Mesenchymal stem cell (in vitro differentiated cells and primary cell): ENCODE measurements around the gene HEATR5A.

Experiments used
- DNase-seq: peaks from one replicate; pipeline ENCODE4 v3.0.0-alpha.2; 2013
- H2AFZ ChIP-seq: one replicate; pipeline ENCODE4 v1.6.1; 2013; ENCODE audit warnings: low read depth, mild to moderate bottlenecking, control low read depth, inconsistent platforms, low read length, moderate library complexity
- H2AK5ac ChIP-seq: 2 replicates; pipeline ENCODE4 v1.6.1; 2013; ENCODE audit warnings: low read length, moderate library complexity, mild to moderate bottlenecking, inconsistent platforms; ENCODE audit not compliant: severe bottlenecking
- H2BK120ac ChIP-seq: one replicate; pipeline ENCODE4 v1.6.1; 2013; ENCODE audit warnings: low read depth, mild to moderate bottlenecking, inconsistent platforms, low read length, moderate library complexity
- H2BK12ac ChIP-seq, 2 experiments: one replicate each; pipeline ENCODE4 v1.6.1; 2013; ENCODE audit warnings: inconsistent platforms in 2 of 2, low read length in 2 of 2, mild to moderate bottlenecking in 2 of 2, moderate library complexity in 2 of 2, control low read depth in 1 of 2
- H2BK15ac ChIP-seq: one replicate; pipeline ENCODE4 v1.6.1; 2013; ENCODE audit warnings: mild to moderate bottlenecking, low read depth, inconsistent platforms; ENCODE audit not compliant: poor library complexity, severe bottlenecking
- H2BK5ac ChIP-seq: 2 replicates; pipeline ENCODE4 v1.6.1; 2013; ENCODE audit warnings: low read depth, mild to moderate bottlenecking, low read length, control low read depth, inconsistent platforms; ENCODE audit not compliant: poor library complexity, severe bottlenecking
- H3K14ac ChIP-seq, 2 experiments: one replicate each; pipeline ENCODE4 v1.6.1; 2013; ENCODE audit warnings: inconsistent platforms in 2 of 2, low read length in 2 of 2, control low read depth in 1 of 2, mild to moderate bottlenecking in 1 of 2, moderate library complexity in 1 of 2
- H3K18ac ChIP-seq, 2 experiments: one replicate each; pipeline ENCODE4 v1.6.1; 2013; ENCODE audit warnings: inconsistent platforms in 2 of 2, low read length in 2 of 2, control low read depth in 1 of 2, low read depth in 1 of 2, mild to moderate bottlenecking in 1 of 2
- H3K23ac ChIP-seq, 2 experiments: one replicate each; pipeline ENCODE4 v1.6.1; 2013; ENCODE audit warnings: inconsistent platforms in 2 of 2, low read length in 2 of 2, mild to moderate bottlenecking in 2 of 2, moderate library complexity in 2 of 2, control low read depth in 1 of 2
- H3K27ac ChIP-seq: 2 replicates; pipeline ENCODE4 v1.5.1; 2013; ENCODE audit warnings: mild to moderate bottlenecking, moderate library complexity, low read length, control low read depth, inconsistent platforms; ENCODE audit not compliant: poor library complexity, severe bottlenecking
- H3K27me3 ChIP-seq, 2 experiments: 2 replicates each; pipeline versions ENCODE4 v1.6.1 to v1.7.0; 2013; ENCODE audit warnings: low read length in 2 of 2, mild to moderate bottlenecking in 2 of 2, moderate library complexity in 2 of 2, control low read depth in 1 of 2, inconsistent platforms in 1 of 2; ENCODE audit not compliant: control insufficient read depth in 1 of 2, insufficient read depth in 1 of 2
- H3K36me3 ChIP-seq, 2 experiments: 2 replicates each; pipeline versions ENCODE4 v1.6.1 to v1.7.0; 2013; ENCODE audit warnings: low read length in 2 of 2, control low read depth in 1 of 2, inconsistent platforms in 1 of 2, low read depth in 1 of 2, mild to moderate bottlenecking in 1 of 2; ENCODE audit not compliant: insufficient read depth in 2 of 2, control insufficient read depth in 1 of 2
- H3K4ac ChIP-seq, 2 experiments: one replicate each; pipeline ENCODE4 v1.6.1; 2013; ENCODE audit warnings: inconsistent platforms in 2 of 2, low read length in 2 of 2, mild to moderate bottlenecking in 2 of 2, moderate library complexity in 2 of 2, control low read depth in 1 of 2, low read depth in 1 of 2
- H3K4me1 ChIP-seq: 2 replicates; pipeline ENCODE4 v1.6.1; 2013; ENCODE audit warnings: low read depth, low read length, control low read depth; ENCODE audit not compliant: control insufficient read depth, insufficient read depth
- H3K4me2 ChIP-seq: 2 replicates; pipeline ENCODE4 v1.6.1; 2013; ENCODE audit warnings: low read length, mild to moderate bottlenecking, inconsistent platforms; ENCODE audit not compliant: poor library complexity, severe bottlenecking
- H3K4me3 ChIP-seq, 2 experiments: 2 replicates each; pipeline versions ENCODE4 v1.5.1 to v1.7.0; 2013; ENCODE audit warnings: low read length in 2 of 2, mild to moderate bottlenecking in 2 of 2, control low read depth in 1 of 2, low read depth in 1 of 2; ENCODE audit not compliant: insufficient read depth in 1 of 2
- H3K79me1 ChIP-seq: replicated peaks from 2 replicates; pipeline ENCODE4 v1.6.1; 2013; ENCODE audit warnings: mild to moderate bottlenecking, control low read depth, low read length, inconsistent platforms; ENCODE audit not compliant: poor library complexity, severe bottlenecking
- H3K9ac ChIP-seq: 2 replicates; pipeline ENCODE4 v1.7.0; 2013; ENCODE audit warnings: mild to moderate bottlenecking, low read length, moderate library complexity
- H3K9me3 ChIP-seq: 2 replicates; pipeline ENCODE4 v1.7.0; 2013; ENCODE audit warnings: mild to moderate bottlenecking, low read length; ENCODE audit not compliant: control insufficient read depth
- H4K8ac ChIP-seq: one replicate; pipeline ENCODE4 v1.6.1; 2013; ENCODE audit warnings: inconsistent platforms, mild to moderate bottlenecking, low read length, moderate library complexity
- H4K91ac ChIP-seq: one replicate; pipeline ENCODE4 v1.6.1; 2013; ENCODE audit warnings: mild to moderate bottlenecking, low read length, inconsistent platforms
- WGBS: methylation state at CpG from one replicate; pipeline ENCODE4 v1.1.7; 2013; ENCODE audit warnings: mixed read lengths; 5-methylcytosine and 5-hydroxymethylcytosine counted together

HEATR5A gene

DNA sequence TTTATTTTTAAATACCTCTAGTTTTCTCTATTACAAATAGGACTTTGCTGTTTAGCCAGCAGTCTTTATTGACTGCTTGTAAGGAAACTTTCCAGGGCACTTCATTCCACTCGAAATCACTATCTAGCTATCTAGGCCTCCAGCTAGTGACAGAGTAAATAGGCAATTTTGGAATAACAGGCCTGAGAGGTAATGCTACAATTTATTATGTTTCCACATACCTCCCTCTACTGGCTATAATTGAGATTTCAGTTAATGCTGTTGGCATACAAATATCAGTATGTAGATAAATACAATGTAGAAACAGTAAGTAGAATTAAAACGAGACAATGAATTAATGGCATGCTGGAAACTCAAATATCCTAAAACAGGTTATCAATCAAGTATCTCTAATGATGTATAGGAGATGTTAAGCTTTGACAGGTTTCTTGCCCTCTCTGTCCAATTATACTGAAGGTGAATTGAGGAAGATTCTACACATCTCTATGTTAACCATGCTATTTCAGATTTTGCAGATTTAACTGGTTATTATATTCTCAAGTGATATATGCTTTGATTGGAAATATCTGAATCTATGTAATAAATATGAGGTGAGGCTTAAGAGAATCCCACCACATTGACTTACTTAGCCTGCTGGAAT is 29.7 kb upstream of the HEATR5A start:
- Histone ChIP-seq H3K14ac (no peak overlapping the region), H3K9ac (peak overlapping the region; percentile 13), H2AK5ac (no peak overlapping the region), H3K18ac (no peak overlapping the region), H2BK15ac (no peak overlapping the region), H3K27ac (no peak overlapping the region), H3K23ac (no peak overlapping the region), H3K4me3 (no peak overlapping the region), H3K4me1 (no peaks in the 10 kb centered on the region), H4K91ac (no peak overlapping the region), H4K8ac (no peak overlapping the region), H3K36me3 (peaks cover 4 to 50% of the 10 kb centered on the region in 2 experiments), H3K9me3 (no peaks in the 10 kb centered on the region), H3K4me2 (no peak overlapping the region), H2BK120ac (no peak overlapping the region), H3K27me3 (no peaks in the 10 kb centered on the region), H3K79me1 (peaks cover 4% of the 10 kb centered on the region), H2AFZ (no peak overlapping the region), H3K4ac (no peak overlapping the region), H2BK12ac (no peak overlapping the region), H2BK5ac (no peak overlapping the region)
- WGBS = no CpG with 5 or more reads among the region's 2 CpGs
- peak; percentile 48 for DNase-seq

DNA sequence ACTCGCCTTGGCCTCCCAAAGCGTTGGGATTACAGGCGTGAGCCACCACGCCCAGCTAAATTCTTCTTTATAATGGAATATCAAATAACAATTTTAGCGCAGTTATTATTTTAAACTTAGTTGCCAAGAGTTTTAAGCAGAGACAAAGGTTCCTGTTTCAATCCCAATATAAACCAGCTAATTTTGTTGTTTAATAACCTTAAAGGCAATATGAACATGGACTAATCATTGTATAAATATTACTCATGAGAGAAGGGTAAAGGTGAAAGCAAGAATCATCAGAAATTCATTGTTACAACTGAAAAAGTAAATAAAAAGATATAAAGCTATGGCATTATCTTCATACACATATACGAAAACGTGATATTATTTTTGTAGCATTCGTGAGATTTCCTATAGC is 28.8 kb upstream of the HEATR5A start:
- H3K14ac ChIP-seq = no peak overlapping the region
- no peak overlapping the region for H2BK5ac ChIP-seq
- WGBS = 63% methylated on average over 3 of the region's 8 CpGs
- no peak overlapping the region for H3K4me2 ChIP-seq
- no peak overlapping the region for H2BK15ac ChIP-seq
- H3K18ac ChIP-seq = no peak overlapping the region
- H4K8ac ChIP-seq = no peak overlapping the region
- H2BK120ac ChIP-seq = no peak overlapping the region
- H3K9me3 ChIP-seq = no peaks in the 10 kb centered on the region
- H3K79me1 ChIP-seq = peaks cover 4% of the 10 kb centered on the region
- H3K27ac ChIP-seq = no peak overlapping the region
- no peak overlapping the region for H3K4ac ChIP-seq
- no peak overlapping the region for H2BK12ac ChIP-seq
- no peak for DNase-seq
- H3K23ac ChIP-seq = no peak overlapping the region
- no peak overlapping the region for H3K4me3 ChIP-seq
- no peak overlapping the region for H2AFZ ChIP-seq
- H3K4me1 ChIP-seq = no peaks in the 10 kb centered on the region
- H2AK5ac ChIP-seq = no peak overlapping the region
- peak overlapping the region; percentile 13 for H3K9ac ChIP-seq
- H3K27me3 ChIP-seq = no peaks in the 10 kb centered on the region
- no peak overlapping the region for H4K91ac ChIP-seq
- H3K36me3 ChIP-seq = peaks cover 4 to 50% of the 10 kb centered on the region in 2 experiments

DNA sequence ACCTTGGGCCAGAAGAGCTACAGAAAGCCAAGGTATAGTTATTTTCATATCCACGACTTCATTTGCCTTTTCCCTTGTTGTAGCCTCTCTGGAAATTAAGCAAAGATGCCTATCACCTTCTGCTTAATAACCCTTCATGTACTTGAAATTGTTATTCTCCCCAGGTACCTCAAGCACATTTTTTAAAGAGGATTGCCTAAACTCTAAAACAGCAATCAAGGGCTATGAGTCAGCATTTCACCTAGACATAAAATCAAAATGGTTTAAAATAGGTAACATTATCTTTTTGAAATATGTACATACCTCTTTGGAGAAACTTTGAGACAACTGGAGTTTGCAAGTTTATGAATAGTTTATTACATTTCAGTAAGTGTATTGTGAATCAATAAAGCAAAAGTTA is 25.4 kb upstream of the HEATR5A start:
- H3K27me3 ChIP-seq = no peaks in the 10 kb centered on the region
- H2AK5ac ChIP-seq = no peak overlapping the region
- H2BK15ac ChIP-seq = no peak overlapping the region
- peaks cover 0 to 30% of the 10 kb centered on the region in 2 experiments for H3K36me3 ChIP-seq
- no peak overlapping the region for H3K4me3 ChIP-seq
- H3K4me1 ChIP-seq = no peaks in the 10 kb centered on the region
- H3K9me3 ChIP-seq = no peaks in the 10 kb centered on the region
- no peak overlapping the region for H2BK120ac ChIP-seq
- H3K14ac ChIP-seq = no peak overlapping the region
- H4K8ac ChIP-seq = no peak overlapping the region
- H3K23ac ChIP-seq = no peak overlapping the region
- H3K27ac ChIP-seq = no peak overlapping the region
- no peak overlapping the region for H2AFZ ChIP-seq
- H3K18ac ChIP-seq = no peak overlapping the region
- H3K4me2 ChIP-seq = no peak overlapping the region
- 83% methylated on average over 1 of the region's 1 CpG for WGBS
- H4K91ac ChIP-seq = no peak overlapping the region
- H3K9ac ChIP-seq = no peak overlapping the region
- DNase-seq = no peak
- H2BK5ac ChIP-seq = no peak overlapping the region
- no peak overlapping the region for H3K4ac ChIP-seq
- no peak overlapping the region for H2BK12ac ChIP-seq
- no peaks in the 10 kb centered on the region for H3K79me1 ChIP-seq

DNA sequence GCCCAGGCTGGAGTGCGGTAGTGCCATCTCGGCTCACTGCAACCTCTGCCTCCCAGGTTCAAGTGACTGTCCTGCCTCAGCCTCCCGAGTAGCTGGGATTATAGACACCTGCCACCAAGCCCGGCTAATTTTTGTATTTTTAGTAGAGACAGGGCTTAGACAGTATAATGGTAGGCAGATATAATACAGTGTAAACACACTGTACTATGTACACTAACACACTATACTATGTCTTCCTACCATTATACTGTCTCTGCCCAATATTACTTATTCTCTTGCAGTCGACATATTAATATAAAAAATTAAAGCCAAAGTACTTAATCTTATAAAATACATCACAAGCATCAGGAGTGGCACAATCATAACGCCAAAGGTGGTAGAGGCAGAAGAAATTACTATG is 21.9 kb upstream of the HEATR5A start:
- H3K4me1 ChIP-seq = no peaks in the 10 kb centered on the region
- H3K4me2 ChIP-seq = no peak overlapping the region
- H2AFZ ChIP-seq = no peak overlapping the region
- H3K4me3 ChIP-seq = no peak overlapping the region
- H3K4ac ChIP-seq = no peak overlapping the region
- no peak for DNase-seq
- no peak overlapping the region for H4K91ac ChIP-seq
- 91% methylated on average over 4 of the region's 6 CpGs for WGBS
- no peak overlapping the region for H3K23ac ChIP-seq
- peak overlapping the region; percentile 78 for H3K9ac ChIP-seq
- H3K27me3 ChIP-seq = no peaks in the 10 kb centered on the region
- H3K18ac ChIP-seq = no peak overlapping the region
- no peak overlapping the region for H2BK15ac ChIP-seq
- H2BK12ac ChIP-seq = no peak overlapping the region
- no peaks in the 10 kb centered on the region for H3K79me1 ChIP-seq
- no peak overlapping the region for H3K14ac ChIP-seq
- H3K27ac ChIP-seq = no peak overlapping the region
- H3K9me3 ChIP-seq = no peaks in the 10 kb centered on the region
- H4K8ac ChIP-seq = no peak overlapping the region
- H2BK5ac ChIP-seq = no peak overlapping the region
- peaks cover 0 to 6% of the 10 kb centered on the region in 2 experiments for H3K36me3 ChIP-seq
- H2BK120ac ChIP-seq = no peak overlapping the region
- no peak overlapping the region for H2AK5ac ChIP-seq
